IPS-18a (cell line): ENCODE data around the gene LRRC7.
"Not testable (repeated sequence)": the region's sequence is repeated elsewhere in the genome, so short reads cannot be mapped to it uniquely, and the experiment has no call there.

Source experiments
- H3K27ac ChIP-seq: one replicate; pipeline ENCODE4 v1.5.1; 2013; ENCODE audit warnings: low read length
- H3K27me3 ChIP-seq: one replicate; pipeline ENCODE4 v1.6.1; 2013; ENCODE audit warnings: mild to moderate bottlenecking, low read length; ENCODE audit not compliant: control insufficient read depth, insufficient read depth
- H3K36me3 ChIP-seq: one replicate; pipeline ENCODE4 v1.6.1; 2013; ENCODE audit warnings: low read depth, low read length; ENCODE audit not compliant: control insufficient read depth
- H3K4me1 ChIP-seq: one replicate; pipeline ENCODE4 v1.6.1; 2013; ENCODE audit warnings: low read depth, low read length; ENCODE audit not compliant: control insufficient read depth
- H3K4me3 ChIP-seq: one replicate; pipeline ENCODE4 v1.5.1; 2013; ENCODE audit warnings: low read length
- H3K9ac ChIP-seq: one replicate; pipeline ENCODE4 v1.6.1; 2013; ENCODE audit warnings: mild to moderate bottlenecking, low read length, moderate library complexity
- H3K9me3 ChIP-seq: one replicate; pipeline ENCODE4 v1.6.1; 2013; ENCODE audit warnings: low read depth, low read length; ENCODE audit not compliant: control insufficient read depth

The LRRC7 gene

GRCh38 chr1:69898403-69898947, 330.8 kb downstream of the LRRC7 start:
- no peaks in the 10 kb centered on the region for H3K36me3 ChIP-seq
- no peaks in the 10 kb centered on the region for H3K9me3 ChIP-seq
- H3K9ac ChIP-seq: no peak overlapping the region
- H3K4me1 ChIP-seq: no peaks in the 10 kb centered on the region
- no peaks in the 10 kb centered on the region for H3K27me3 ChIP-seq
- H3K27ac ChIP-seq: no peak overlapping the region
- no peak overlapping the region for H3K4me3 ChIP-seq

GRCh38 chr1:69911301-69911801, 343.6 kb downstream of the LRRC7 start:
- H3K9ac ChIP-seq: no peak overlapping the region

GRCh38 chr1:69913977-69914376, 346.3 kb downstream of the LRRC7 start:
- H3K9me3 ChIP-seq: no peaks in the 10 kb centered on the region
- H3K27ac ChIP-seq: no peak overlapping the region
- no peaks in the 10 kb centered on the region for H3K4me1 ChIP-seq
- no peaks in the 10 kb centered on the region for H3K36me3 ChIP-seq
- no peaks in the 10 kb centered on the region for H3K27me3 ChIP-seq
- no peak overlapping the region for H3K9ac ChIP-seq
- H3K4me3 ChIP-seq: no peak overlapping the region

More at GRCh38 chr1:69911301-69911801, 343.6 kb downstream of the LRRC7 start:
- no peak overlapping the region for H3K27ac ChIP-seq
- no peak overlapping the region for H3K4me3 ChIP-seq
- no peaks in the 10 kb centered on the region for H3K27me3 ChIP-seq
- H3K9me3 ChIP-seq: no peaks in the 10 kb centered on the region
- H3K36me3 ChIP-seq: no peaks in the 10 kb centered on the region
- H3K4me1 ChIP-seq: no peaks in the 10 kb centered on the region

GRCh38 chr1:69914976-69915765, 347.4 kb downstream of the LRRC7 start:
- Histone ChIP-seq H3K9me3 (no peaks in the 10 kb centered on the region), H3K27ac (no peak overlapping the region), H3K27me3 (no peaks in the 10 kb centered on the region), H3K9ac (no peak overlapping the region), H3K4me3 (no peak overlapping the region), H3K4me1 (no peaks in the 10 kb centered on the region), H3K36me3 (no peaks in the 10 kb centered on the region)

- Histone ChIP-seq H3K4me3 (no peak overlapping the region), H3K27ac (no peak overlapping the region), H3K9ac (no peak overlapping the region), H3K9me3 (no peaks in the 10 kb centered on the region), H3K27me3 (no peaks in the 10 kb centered on the region), H3K4me1 (no peaks in the 10 kb centered on the region), H3K36me3 (no peaks in the 10 kb centered on the region)
These were observed 351.6 kb downstream of the LRRC7 start for GRCh38 chr1:69919129-69919921.

- no peak overlapping the region for H3K4me3 ChIP-seq
- H3K9ac ChIP-seq: no peak overlapping the region
- H3K4me1 ChIP-seq: no peaks in the 10 kb centered on the region
- H3K36me3 ChIP-seq: no peaks in the 10 kb centered on the region
- no peaks in the 10 kb centered on the region for H3K27me3 ChIP-seq
- no peaks in the 10 kb centered on the region for H3K9me3 ChIP-seq
- no peak overlapping the region for H3K27ac ChIP-seq
These were observed 352.2 kb downstream of the LRRC7 start for GRCh38 chr1:69919922-69920273.

- Histone ChIP-seq H3K27me3 (no peaks in the 10 kb centered on the region), H3K27ac (no peak overlapping the region), H3K9ac (no peak overlapping the region), H3K9me3 (no peaks in the 10 kb centered on the region), H3K4me1 (no peaks in the 10 kb centered on the region), H3K4me3 (no peak overlapping the region), H3K36me3 (no peaks in the 10 kb centered on the region)
These were observed 352.7 kb downstream of the LRRC7 start for GRCh38 chr1:69920426-69920825.

GRCh38 chr1:69921486-69921885, 353.8 kb downstream of the LRRC7 start:
- Histone ChIP-seq H3K4me3 (no peak overlapping the region), H3K9ac (no peak overlapping the region), H3K9me3 (no peaks in the 10 kb centered on the region), H3K27ac (no peak overlapping the region), H3K27me3 (no peaks in the 10 kb centered on the region), H3K36me3 (no peaks in the 10 kb centered on the region), H3K4me1 (no peaks in the 10 kb centered on the region)

GRCh38 chr1:69928234-69928633, 360.5 kb downstream of the LRRC7 start:
- H3K4me1 ChIP-seq: not testable (repeated sequence)

GRCh38 chr1:69929308-69930057, 361.8 kb downstream of the LRRC7 start:
- no peak overlapping the region for H3K27ac ChIP-seq

More at GRCh38 chr1:69928234-69928633, 360.5 kb downstream of the LRRC7 start:
- H3K4me3 ChIP-seq, H3K27ac ChIP-seq, H3K27me3 ChIP-seq, H3K9ac ChIP-seq, H3K36me3 ChIP-seq, H3K9me3 ChIP-seq: not testable (repeated sequence)

GRCh38 chr1:69930396-69930795, 362.7 kb downstream of the LRRC7 start:
- H3K4me3 ChIP-seq: no peak overlapping the region
- no peaks in the 10 kb centered on the region for H3K27me3 ChIP-seq
- no peaks in the 10 kb centered on the region for H3K9me3 ChIP-seq
- H3K36me3 ChIP-seq: no peaks in the 10 kb centered on the region
- H3K27ac ChIP-seq: no peak overlapping the region
- no peak overlapping the region for H3K9ac ChIP-seq
- no peaks in the 10 kb centered on the region for H3K4me1 ChIP-seq

More at GRCh38 chr1:69929308-69930057, 361.8 kb downstream of the LRRC7 start:
- Histone ChIP-seq H3K4me1 (no peaks in the 10 kb centered on the region), H3K36me3 (no peaks in the 10 kb centered on the region), H3K9ac (no peak overlapping the region), H3K9me3 (no peaks in the 10 kb centered on the region), H3K4me3 (no peak overlapping the region), H3K27me3 (no peaks in the 10 kb centered on the region)
